H1 (cell line): ENCODE measurements around the gene CNGB1.

ENCODE experiments used
- ATF2 ChIP-seq: IDR thresholded peaks from 2 replicates; pipeline ENCODE4 v1.6.1; 2012; ENCODE audit warnings: low read length, inconsistent platforms
- CHD7 ChIP-seq: fragments of 300-600 bp; sonication (generic); IDR thresholded peaks from 2 replicates; pipeline ENCODE4 v1.7.1; 2012; ENCODE audit warnings: low read length, moderate library complexity, mild to moderate bottlenecking, inconsistent platforms; ENCODE audit not compliant: insufficient replicate concordance
- CREB1 ChIP-seq: IDR thresholded peaks from 2 replicates; pipeline ENCODE4 v1.6.1; 2012; ENCODE audit warnings: inconsistent platforms
- CTCF ChIP-seq, 3 experiments: IDR thresholded peaks; 1 replicate in 2 of 3; 2 replicates in 1 of 3; pipeline versions ENCODE4 v1.5.1 to v1.6.1; 2011; ENCODE audit warnings: low read length in 3 of 3, mild to moderate bottlenecking in 3 of 3, inconsistent platforms in 2 of 3, low read depth in 1 of 3, moderate library complexity in 1 of 3; ENCODE audit not compliant: insufficient read depth in 1 of 3; ENCODE audit errors: control extremely low read depth in 1 of 3
- EGR1 ChIP-seq: IDR thresholded peaks from 2 replicates; pipeline ENCODE4 v1.6.1; 2011; ENCODE audit warnings: low read depth, low read length, borderline replicate concordance
- JUN ChIP-seq: IDR thresholded peaks from 2 replicates; pipeline ENCODE4 v1.6.1; 2011; ENCODE audit warnings: low read depth, mild to moderate bottlenecking, improper control_type of control experiment, low read length
- MAFK ChIP-seq: IDR thresholded peaks from 2 replicates; pipeline ENCODE4 v1.6.1; 2012; ENCODE audit warnings: low read depth, mild to moderate bottlenecking, improper control_type of control experiment, low read length
- NRF1 ChIP-seq: IDR thresholded peaks from 2 replicates; pipeline ENCODE4 v1.6.1; 2011; ENCODE audit warnings: mild to moderate bottlenecking, low read depth, low read length, improper control_type of control experiment
- PHF8 ChIP-seq: fragments of 200-600 bp; sonication (generic); conservative IDR thresholded peaks from 2 replicates; pipeline ENCODE4 v1.7.1; 2012; ENCODE audit warnings: low read depth, mild to moderate bottlenecking, inconsistent platforms, low read length, moderate library complexity
- POLR2A ChIP-seq, 2 experiments: IDR thresholded peaks; 1 replicate in 1 of 2; 2 replicates in 1 of 2; pipeline ENCODE4 v1.6.1; 2011; ENCODE audit warnings: low read depth in 2 of 2, low read length in 2 of 2, mild to moderate bottlenecking in 2 of 2; ENCODE audit errors: control extremely low read depth in 1 of 2
- POLR2AphosphoS5 ChIP-seq: IDR thresholded peaks from 2 replicates; pipeline ENCODE4 v1.6.1; 2011; ENCODE audit warnings: low read depth, low read length
- TAF1 ChIP-seq: IDR thresholded peaks from 2 replicates; pipeline ENCODE4 v1.6.1; 2011; ENCODE audit warnings: mild to moderate bottlenecking, low read depth, low read length
- USF2 ChIP-seq: IDR thresholded peaks from 2 replicates; pipeline ENCODE4 v1.6.1; 2011; ENCODE audit warnings: low read length, improper control_type of control experiment
- ZNF274 ChIP-seq: IDR thresholded peaks from 2 replicates; pipeline ENCODE4 v1.7.0; 2012; ENCODE audit warnings: low read length, borderline replicate concordance; ENCODE audit errors: extremely low read depth

- TF ChIP-seq MAFK = no peak
- TF ChIP-seq CTCF (IDR thresholded peaks at IDR 0.05; ENCODE audit: control extremely low read depth in 1 of 3, insufficient read depth in 1 of 3, low read depth in 1 of 3, low read length in 3 of 3) = no peak
- TF ChIP-seq POLR2AphosphoS5 = no peak
- no peak for TF ChIP-seq POLR2A (IDR thresholded peaks at IDR 0.05; ENCODE audit: control extremely low read depth in 1 of 2, low read depth in 2 of 2, low read length in 2 of 2)
- TF ChIP-seq TAF1 = no peak
- TF ChIP-seq NRF1 = no peak
- no peak for TF ChIP-seq JUN
- no peak for TF ChIP-seq CHD7
- no peak for TF ChIP-seq EGR1
- TF ChIP-seq CREB1 = no peak
- no peak for TF ChIP-seq PHF8
- TF ChIP-seq ZNF274 = no peak
- TF ChIP-seq ATF2 = no peak
- no peak for TF ChIP-seq USF2
Measured at GRCh38 chr16:58002416-58002800, 31.5 kb upstream of the CNGB1 start.
